Mucosa of descending colon (tissue), 3 donors: ENCODE results near the gene SLC9A9. TPM values are rescaled to one million over a fixed set of nuclear protein-coding genes. Genes with fewer than 3 reads are reported as not detected.

Experiments used
- ATAC-seq: fragments of 200-7000 bp; cut with Tn5 transposase; one replicate; pipeline ENCODE4 v1.9.1; 2020; ENCODE audit warnings: mild to moderate bottlenecking, moderate library complexity
- DNase-seq, 3 donors: peaks; one replicate each; pipeline ENCODE4 v3.0.0-alpha.2; 2020
- H3K36me3 ChIP-seq: fragments of 200-600 bp; one replicate; pipeline ENCODE4 v1.8.0; 2021; ENCODE audit warnings: low read depth, mild to moderate bottlenecking
- H3K4me1 ChIP-seq: fragments of 200-600 bp; one replicate; pipeline ENCODE4 v1.8.0; 2021; ENCODE audit warnings: low read depth, mild to moderate bottlenecking
- H3K4me3 ChIP-seq: fragments of 200-600 bp; one replicate; pipeline ENCODE4 v1.8.0; 2021; ENCODE audit warnings: mild to moderate bottlenecking
- H3K9me3 ChIP-seq: fragments of 200-600 bp; one replicate; pipeline ENCODE4 v1.8.0; 2021; ENCODE audit warnings: mild to moderate bottlenecking
- CTCF ChIP-seq: fragments of 200-600 bp; IDR thresholded peaks from one replicate; pipeline ENCODE4 v1.8.0; 2022; ENCODE audit warnings: antibody characterized with exemption, mild to moderate bottlenecking
- intact Hi-C, 2 donors: fragments of 100-400 bp; cut with DNase I in 1 of 2; cut with micrococcal nuclease in 1 of 2; formaldehyde crosslinking; loops; one replicate each; pipeline versions ENCODE4 v1.11.0 to v1.11.1; 2022; cut with DNase I, micrococcal nuclease
- total RNA-seq, 3 donors: library from RNA; stranded (reverse); fragmentation: NEBNext Ultra II Directional in 2 of 3; extraction: Animal tissue kit (Norgen Biotek cat#: 25700) in 2 of 3; gene quantifications; one replicate each; pipeline versions ENCODE4 v1.2.1 to v1.2.4, GENCODE V29; 2021 to 2023
- donor health status: DM: no; HTN: no; CAD: no; lungs with moderate emphysema.
- donor health status: DM: no; HTN: no; CAD: no.
- donor health status: DM: no; HTN: yes; CAD: no.

The SLC9A9 gene
- total RNA-seq, 3 donors from 2014 or later, result 3.2 to 18.2 (median 6.8) TPM

GRCh38 chr3:143484846-143485512 lies 363.3 kb downstream of the SLC9A9 start:
- H3K4me3 ChIP-seq, result no peak overlapping the region
- DNase-seq, result no peak
- TF ChIP-seq CTCF, result no peak
- intact Hi-C loops, result no loop called here
- no peak for ATAC-seq
- H3K9me3 ChIP-seq, result no peaks in the 10 kb centered on the region
- H3K36me3 ChIP-seq, result no peaks in the 10 kb centered on the region
- H3K4me1 ChIP-seq, result peaks cover 9% of the 10 kb centered on the region

DNA sequence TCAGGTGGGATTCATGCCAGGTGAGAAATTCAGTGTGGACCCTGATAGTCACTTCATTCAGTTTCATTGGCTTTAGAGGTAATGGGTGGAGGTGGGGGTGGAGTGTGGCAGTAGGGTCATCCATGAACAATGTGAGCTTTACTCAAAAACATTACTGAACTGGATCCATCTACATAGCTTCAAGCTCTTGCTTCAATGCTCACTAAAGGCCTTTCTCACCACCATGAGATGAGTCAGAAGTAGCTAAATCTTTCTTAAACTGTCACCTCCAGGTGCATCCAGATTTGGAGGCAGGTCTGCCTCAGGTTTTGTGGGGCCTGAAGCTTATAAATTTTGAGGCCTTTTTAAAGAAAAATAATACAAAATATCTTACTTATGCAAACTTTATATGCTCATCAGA lies 365.1 kb downstream of the SLC9A9 start:
- no peaks in the 10 kb centered on the region for H3K36me3 ChIP-seq
- ATAC-seq, result no peak
- intact Hi-C loops, result no loop called here

DNA sequence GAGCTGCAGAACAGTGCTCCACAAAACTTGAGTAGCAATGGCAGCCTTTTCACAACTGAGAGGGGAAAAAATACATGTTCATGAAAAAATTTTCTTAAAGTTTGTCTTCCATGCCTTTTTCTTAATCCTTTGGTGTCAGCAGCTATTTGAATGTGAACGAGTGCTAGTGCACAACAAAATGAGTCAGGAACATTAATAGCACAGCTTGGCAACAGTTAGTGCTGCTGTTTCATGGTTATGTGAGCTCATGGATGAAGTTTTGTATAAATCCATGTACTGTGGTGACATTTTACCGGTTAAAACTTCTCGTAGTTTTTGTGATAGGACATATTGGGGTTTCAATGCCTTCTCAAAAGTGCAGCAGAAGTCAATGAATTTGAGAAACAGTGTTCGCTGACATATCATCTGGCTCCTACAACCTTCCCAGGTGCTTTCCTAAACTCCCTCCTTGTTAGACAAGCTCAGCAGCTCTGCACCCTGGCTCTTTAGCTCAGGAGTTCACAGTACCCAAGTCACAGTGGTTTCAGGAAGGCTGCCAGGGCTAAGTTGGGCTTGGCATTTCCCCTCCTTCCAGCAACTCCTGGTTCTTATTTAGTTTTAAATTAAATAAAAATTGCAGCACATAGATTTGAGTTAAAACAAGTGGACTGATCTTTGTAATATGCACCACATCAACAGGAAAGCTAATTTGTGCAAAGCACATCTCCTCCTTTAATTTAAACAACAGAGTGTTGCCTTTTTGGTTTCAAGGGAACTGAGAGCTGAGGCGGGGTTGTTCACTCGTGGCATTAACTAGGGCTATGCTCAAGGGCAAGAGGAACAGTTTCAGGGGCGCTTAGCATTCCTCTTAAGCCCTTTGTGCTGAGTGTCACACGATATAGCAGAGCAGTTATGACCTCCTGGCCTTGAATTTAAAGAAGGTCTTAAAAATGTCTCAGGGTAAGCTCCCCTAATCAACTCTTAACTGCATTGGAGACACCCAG lies 365.9 kb downstream of the SLC9A9 start:
- intact Hi-C loops, result no loop called here
- ATAC-seq (no peak), DNase-seq (peak in 1 of 3 donors; percentile 33)
- peaks cover 13% of the 10 kb centered on the region for H3K4me1 ChIP-seq
- TF ChIP-seq CTCF, result no peak
- no peaks in the 10 kb centered on the region for H3K9me3 ChIP-seq
- H3K36me3 ChIP-seq, result no peaks in the 10 kb centered on the region
- H3K4me3 ChIP-seq, result no peak overlapping the region

More for the DNA sequence above, 365.1 kb downstream of the SLC9A9 start:
- Histone ChIP-seq H3K9me3 (no peaks in the 10 kb centered on the region), H3K4me3 (no peak overlapping the region), H3K4me1 (peaks cover 13% of the 10 kb centered on the region)
- no peak for TF ChIP-seq CTCF
- DNase-seq, result no peak

DNA sequence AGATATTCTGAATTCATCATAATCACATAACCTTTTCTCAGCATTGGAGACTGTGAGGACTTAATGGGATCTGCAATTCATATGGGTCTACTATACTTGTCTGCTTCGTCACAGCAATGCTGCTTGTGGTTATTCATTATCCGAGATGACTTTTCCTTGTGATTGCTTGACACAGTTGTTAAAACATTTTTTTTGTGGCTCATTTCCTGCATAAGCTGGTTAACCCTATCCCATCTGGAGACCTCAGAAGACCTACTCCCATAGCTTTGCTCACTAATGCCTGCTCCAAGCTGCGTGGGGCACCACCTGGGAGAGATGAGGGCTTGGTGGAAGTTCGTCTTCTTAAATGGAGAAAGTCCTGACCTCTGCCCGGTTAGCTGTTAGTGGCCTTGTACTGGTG lies 367.9 kb downstream of the SLC9A9 start:
- intact Hi-C loops, result no loop called here
- ATAC-seq (peak; percentile 90), DNase-seq (peak in 2 of 3 donors; percentile 47 to 54)
- Histone ChIP-seq H3K4me3 (no peak overlapping the region), H3K36me3 (no peaks in the 10 kb centered on the region), H3K9me3 (no peaks in the 10 kb centered on the region), H3K4me1 (peaks cover 13% of the 10 kb centered on the region)
- no peak for TF ChIP-seq CTCF

GRCh38 chr3:143479727-143480126 lies 368.5 kb downstream of the SLC9A9 start:
- intact Hi-C loops, result no loop called here
- Histone ChIP-seq H3K4me3 (no peak overlapping the region), H3K9me3 (no peaks in the 10 kb centered on the region), H3K36me3 (no peaks in the 10 kb centered on the region), H3K4me1 (peaks cover 13% of the 10 kb centered on the region)
- DNase-seq (no peak), ATAC-seq (no peak)
- TF ChIP-seq CTCF, result no peak
